NB4 (cell line): ENCODE measurements around the gene ACP3.
"Not testable (repeated sequence)": the region's sequence is repeated elsewhere in the genome, so short reads cannot be mapped to it uniquely, and the experiment has no call there.

Experiments used
- POLR2A ChIP-seq: IDR thresholded peaks from 2 replicates; pipeline ENCODE4 v1.6.1; 2011; ENCODE audit warnings: mild to moderate bottlenecking; ENCODE audit not compliant: insufficient read length; ENCODE audit errors: extremely low read depth
- TF ChIP-seq, protein P1 (sequence below): IDR thresholded peaks from one replicate; pipeline ENCODE4 v1.5.1; 2012; ENCODE audit warnings: low read depth, low read length
- TF ChIP-seq, protein P2 (sequence below): IDR thresholded peaks from 2 replicates; pipeline ENCODE4 v1.6.1; 2011; ENCODE audit warnings: low read depth, low read length

DNA sequence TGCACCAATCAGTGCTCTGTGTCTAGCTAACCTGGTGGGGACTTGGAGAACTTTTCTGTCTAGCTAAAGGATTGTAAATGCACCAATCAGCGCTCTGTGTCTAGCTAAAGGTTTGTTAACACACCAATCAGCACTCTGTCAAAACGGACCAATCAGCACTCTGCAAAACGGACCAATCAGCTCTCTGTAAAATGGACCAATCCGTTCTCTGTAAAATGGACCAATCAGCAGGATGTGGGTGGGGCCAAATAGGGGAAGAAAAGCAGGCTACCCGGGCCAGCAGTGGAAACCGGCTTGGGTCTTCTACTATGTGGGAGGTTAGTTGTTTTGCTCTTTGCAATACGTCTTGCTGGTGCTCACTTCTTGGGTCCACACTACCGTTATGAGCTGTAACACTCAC, 79.6 kb downstream of the ACP3 start:
- not testable (repeated sequence) for TF ChIP-seq POLR2A
- TF ChIP-seq, protein P1, sequence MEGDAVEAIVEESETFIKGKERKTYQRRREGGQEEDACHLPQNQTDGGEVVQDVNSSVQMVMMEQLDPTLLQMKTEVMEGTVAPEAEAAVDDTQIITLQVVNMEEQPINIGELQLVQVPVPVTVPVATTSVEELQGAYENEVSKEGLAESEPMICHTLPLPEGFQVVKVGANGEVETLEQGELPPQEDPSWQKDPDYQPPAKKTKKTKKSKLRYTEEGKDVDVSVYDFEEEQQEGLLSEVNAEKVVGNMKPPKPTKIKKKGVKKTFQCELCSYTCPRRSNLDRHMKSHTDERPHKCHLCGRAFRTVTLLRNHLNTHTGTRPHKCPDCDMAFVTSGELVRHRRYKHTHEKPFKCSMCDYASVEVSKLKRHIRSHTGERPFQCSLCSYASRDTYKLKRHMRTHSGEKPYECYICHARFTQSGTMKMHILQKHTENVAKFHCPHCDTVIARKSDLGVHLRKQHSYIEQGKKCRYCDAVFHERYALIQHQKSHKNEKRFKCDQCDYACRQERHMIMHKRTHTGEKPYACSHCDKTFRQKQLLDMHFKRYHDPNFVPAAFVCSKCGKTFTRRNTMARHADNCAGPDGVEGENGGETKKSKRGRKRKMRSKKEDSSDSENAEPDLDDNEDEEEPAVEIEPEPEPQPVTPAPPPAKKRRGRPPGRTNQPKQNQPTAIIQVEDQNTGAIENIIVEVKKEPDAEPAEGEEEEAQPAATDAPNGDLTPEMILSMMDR: not testable (repeated sequence)
- TF ChIP-seq, protein P2, sequence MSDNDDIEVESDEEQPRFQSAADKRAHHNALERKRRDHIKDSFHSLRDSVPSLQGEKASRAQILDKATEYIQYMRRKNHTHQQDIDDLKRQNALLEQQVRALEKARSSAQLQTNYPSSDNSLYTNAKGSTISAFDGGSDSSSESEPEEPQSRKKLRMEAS: not testable (repeated sequence)
